ENCODE data around the gene SDK2. TPM values are rescaled to one million over a fixed set of nuclear protein-coding genes. Genes with fewer than 3 reads are reported as not detected.

SDK2 gene
- polyA plus RNA-seq, 1 experiment: 0.01 TPM

GRCh38 chr17:73653810-73654209 is 9.6 kb upstream of the SDK2 start:
- Histone ChIP-seq H3K9me3 (ENCODE audit: control insufficient read depth, insufficient read depth, low read length) (peaks cover 4% of the 10 kb centered on the region), H3K27me3 (ENCODE audit: control insufficient read depth, insufficient read depth, low read length) (no peaks in the 10 kb centered on the region), H3K4me3 (ENCODE audit: low read depth, low read length) (no peak overlapping the region), H3K27ac (ENCODE audit: low read depth, low read length) (no peak overlapping the region)
- ChIA-PET CTCF (no interaction called here), POLR2A (no interaction called here)
- no peak for DNase-seq (ENCODE audit: low read depth, low spot score)
- TF ChIP-seq, protein P1, sequence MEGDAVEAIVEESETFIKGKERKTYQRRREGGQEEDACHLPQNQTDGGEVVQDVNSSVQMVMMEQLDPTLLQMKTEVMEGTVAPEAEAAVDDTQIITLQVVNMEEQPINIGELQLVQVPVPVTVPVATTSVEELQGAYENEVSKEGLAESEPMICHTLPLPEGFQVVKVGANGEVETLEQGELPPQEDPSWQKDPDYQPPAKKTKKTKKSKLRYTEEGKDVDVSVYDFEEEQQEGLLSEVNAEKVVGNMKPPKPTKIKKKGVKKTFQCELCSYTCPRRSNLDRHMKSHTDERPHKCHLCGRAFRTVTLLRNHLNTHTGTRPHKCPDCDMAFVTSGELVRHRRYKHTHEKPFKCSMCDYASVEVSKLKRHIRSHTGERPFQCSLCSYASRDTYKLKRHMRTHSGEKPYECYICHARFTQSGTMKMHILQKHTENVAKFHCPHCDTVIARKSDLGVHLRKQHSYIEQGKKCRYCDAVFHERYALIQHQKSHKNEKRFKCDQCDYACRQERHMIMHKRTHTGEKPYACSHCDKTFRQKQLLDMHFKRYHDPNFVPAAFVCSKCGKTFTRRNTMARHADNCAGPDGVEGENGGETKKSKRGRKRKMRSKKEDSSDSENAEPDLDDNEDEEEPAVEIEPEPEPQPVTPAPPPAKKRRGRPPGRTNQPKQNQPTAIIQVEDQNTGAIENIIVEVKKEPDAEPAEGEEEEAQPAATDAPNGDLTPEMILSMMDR (IDR thresholded peaks at IDR 0.05; ENCODE audit: low read depth, low read length): no peak

DNA sequence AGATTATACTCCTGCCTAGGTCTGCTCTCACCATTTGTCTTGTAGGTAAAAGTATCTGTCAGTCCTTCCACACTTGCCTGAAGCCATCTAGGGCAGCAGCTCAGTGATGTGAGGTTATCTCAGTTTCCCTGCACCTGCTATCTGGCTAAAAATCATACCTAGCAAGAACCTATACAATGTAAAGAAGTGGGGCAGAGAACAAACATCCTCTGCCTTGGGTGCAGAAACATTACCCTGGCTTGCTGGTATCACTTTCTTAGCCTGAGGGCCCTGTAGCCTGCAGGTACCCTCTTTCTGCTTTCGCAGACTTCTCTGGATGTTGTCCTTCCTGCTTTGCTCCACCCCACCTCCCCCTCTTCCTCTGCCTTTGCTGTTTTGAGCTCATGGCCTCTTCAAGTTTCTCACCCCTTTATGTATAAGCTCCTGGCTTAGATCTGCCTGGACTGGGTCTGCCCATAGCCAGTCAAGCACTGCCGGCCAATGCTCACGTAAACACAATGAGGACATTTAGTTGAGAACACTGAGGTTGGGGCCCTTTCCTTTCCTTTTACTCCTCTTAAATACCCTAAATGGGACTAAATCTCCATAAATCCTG is 8.7 kb upstream of the SDK2 start:
- Histone ChIP-seq H3K27me3 (ENCODE audit: control insufficient read depth, insufficient read depth, low read length) (no peaks in the 10 kb centered on the region), H3K4me3 (ENCODE audit: low read depth, low read length) (no peak overlapping the region), H3K9me3 (ENCODE audit: control insufficient read depth, insufficient read depth, low read length) (peaks cover 4% of the 10 kb centered on the region), H3K27ac (ENCODE audit: low read depth, low read length) (no peak overlapping the region)
- TF ChIP-seq, protein P1 (IDR thresholded peaks at IDR 0.05; ENCODE audit: low read depth, low read length): no peak
- no peak for DNase-seq (ENCODE audit: low read depth, low spot score)
- POLR2A ChIA-PET: no interaction called here
- CTCF ChIA-PET: no interaction called here

GRCh38 chr17:73650617-73651200 is 6.5 kb upstream of the SDK2 start:
- POLR2A ChIA-PET: no interaction called here

DNA sequence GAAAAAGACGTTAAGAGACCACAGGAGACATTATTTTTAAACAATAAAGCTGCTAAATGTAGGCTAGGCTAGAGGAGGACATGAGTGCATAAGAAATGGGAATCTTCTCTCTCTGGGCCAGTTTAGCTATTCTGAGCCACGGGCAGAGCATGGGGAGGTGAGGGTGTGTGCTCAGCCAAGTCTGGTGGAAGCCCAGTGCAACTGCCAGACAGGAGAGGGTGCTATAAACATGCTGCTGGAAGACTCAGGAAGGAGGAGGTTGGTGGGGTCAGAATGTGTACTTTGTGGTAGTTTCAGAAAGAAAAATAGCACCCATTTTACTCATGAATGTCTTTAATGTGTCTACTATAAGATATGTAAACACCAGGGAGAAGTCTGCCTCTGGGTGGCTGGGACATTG is 5.9 kb upstream of the SDK2 start:
- H3K4me3 ChIP-seq (ENCODE audit: low read depth, low read length): no peak overlapping the region
- ChIA-PET POLR2A (no interaction called here), CTCF (no interaction called here)
- no peak for DNase-seq (ENCODE audit: low read depth, low spot score)
- H3K27ac ChIP-seq (ENCODE audit: low read depth, low read length): no peak overlapping the region
- H3K9me3 ChIP-seq (ENCODE audit: control insufficient read depth, insufficient read depth, low read length): peaks cover 4% of the 10 kb centered on the region; the same call in 1 of the 2 replicates
- TF ChIP-seq, protein P1 (IDR thresholded peaks at IDR 0.05; ENCODE audit: low read depth, low read length): no peak
- peaks cover 15% of the 10 kb centered on the region for H3K27me3 ChIP-seq (ENCODE audit: control insufficient read depth, insufficient read depth, low read length)

More at GRCh38 chr17:73650617-73651200, 6.5 kb upstream of the SDK2 start:
- peaks cover 4% of the 10 kb centered on the region; the same call in 1 of the 2 replicates for H3K9me3 ChIP-seq (ENCODE audit: control insufficient read depth, insufficient read depth, low read length)
- TF ChIP-seq, protein P1 (IDR thresholded peaks at IDR 0.05; ENCODE audit: low read depth, low read length): no peak
- CTCF ChIA-PET: no interaction called here
- H3K27ac ChIP-seq (ENCODE audit: low read depth, low read length): no peak overlapping the region
- no peak overlapping the region for H3K4me3 ChIP-seq (ENCODE audit: low read depth, low read length)
- peaks cover 11% of the 10 kb centered on the region for H3K27me3 ChIP-seq (ENCODE audit: control insufficient read depth, insufficient read depth, low read length)
- no peak for DNase-seq (ENCODE audit: low read depth, low spot score)

DNA sequence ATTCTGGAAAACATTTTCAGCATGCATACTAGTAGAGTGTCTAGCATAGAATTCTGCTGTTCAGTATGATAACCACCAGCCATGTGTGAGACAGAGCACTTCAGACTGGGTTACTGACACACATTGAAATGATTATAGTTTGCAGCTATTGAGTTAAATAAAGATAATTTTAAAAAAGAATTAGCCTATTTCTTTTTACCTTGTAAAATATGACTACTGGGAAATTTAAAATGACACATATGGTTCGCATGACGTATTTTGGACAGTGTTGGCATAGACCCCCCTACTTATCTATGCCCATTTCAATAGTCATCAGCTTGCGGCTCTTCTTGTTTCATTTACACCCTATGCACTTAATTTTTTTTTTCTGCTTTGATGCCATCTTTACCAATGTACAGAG is 4.7 kb upstream of the SDK2 start:
- peaks cover 4% of the 10 kb centered on the region for H3K9me3 ChIP-seq (ENCODE audit: control insufficient read depth, insufficient read depth, low read length)
- DNase-seq (ENCODE audit: low read depth, low spot score): no peak
- no peak overlapping the region for H3K4me3 ChIP-seq (ENCODE audit: low read depth, low read length)
- TF ChIP-seq, protein P1 (IDR thresholded peaks at IDR 0.05; ENCODE audit: low read depth, low read length): no peak
- ChIA-PET POLR2A (interaction anchor here (0.5 kb wide), 1 partner anchor 233 kb away, joined by 7 read pairs; no protein-coding TSS in a partner anchor), CTCF (no interaction called here)
- peaks cover 19% of the 10 kb centered on the region for H3K27me3 ChIP-seq (ENCODE audit: control insufficient read depth, insufficient read depth, low read length)
- no peak overlapping the region for H3K27ac ChIP-seq (ENCODE audit: low read depth, low read length)

Measured in AG04450 (cell line).